BE2C (cell line): Measurements from ENCODE around the gene SIL1.

Experiments
- DNase-seq: peaks from one replicate; pipeline ENCODE4 v3.0.0-alpha.2; 2020
- H3K27me3 ChIP-seq: fragments of 250-450 bp; sonication (Bioruptor Pico); 2 replicates; pipeline ENCODE4 v1.5.1; 2020; ENCODE audit warnings: mild to moderate bottlenecking
- H3K36me3 ChIP-seq: fragments of 250-450 bp; sonication (Bioruptor Pico); 2 replicates; pipeline ENCODE4 v1.5.1; 2020; ENCODE audit warnings: mild to moderate bottlenecking
- H3K4me1 ChIP-seq: fragments of 250-450 bp; sonication (Bioruptor Pico); 2 replicates; pipeline ENCODE4 v1.5.1; 2020
- H3K4me3 ChIP-seq: 2 replicates; pipeline ENCODE4 v1.5.1; 2011; ENCODE audit warnings: low read depth, low read length
- H3K9me3 ChIP-seq: fragments of 250-450 bp; sonication (Bioruptor Pico); 2 replicates; pipeline ENCODE4 v1.5.1; 2020
- TF ChIP-seq, protein P1 (sequence below): IDR thresholded peaks from 2 replicates; pipeline ENCODE4 v1.5.1; 2012; ENCODE audit warnings: mild to moderate bottlenecking, low read depth, low read length

The SIL1 gene

DNA sequence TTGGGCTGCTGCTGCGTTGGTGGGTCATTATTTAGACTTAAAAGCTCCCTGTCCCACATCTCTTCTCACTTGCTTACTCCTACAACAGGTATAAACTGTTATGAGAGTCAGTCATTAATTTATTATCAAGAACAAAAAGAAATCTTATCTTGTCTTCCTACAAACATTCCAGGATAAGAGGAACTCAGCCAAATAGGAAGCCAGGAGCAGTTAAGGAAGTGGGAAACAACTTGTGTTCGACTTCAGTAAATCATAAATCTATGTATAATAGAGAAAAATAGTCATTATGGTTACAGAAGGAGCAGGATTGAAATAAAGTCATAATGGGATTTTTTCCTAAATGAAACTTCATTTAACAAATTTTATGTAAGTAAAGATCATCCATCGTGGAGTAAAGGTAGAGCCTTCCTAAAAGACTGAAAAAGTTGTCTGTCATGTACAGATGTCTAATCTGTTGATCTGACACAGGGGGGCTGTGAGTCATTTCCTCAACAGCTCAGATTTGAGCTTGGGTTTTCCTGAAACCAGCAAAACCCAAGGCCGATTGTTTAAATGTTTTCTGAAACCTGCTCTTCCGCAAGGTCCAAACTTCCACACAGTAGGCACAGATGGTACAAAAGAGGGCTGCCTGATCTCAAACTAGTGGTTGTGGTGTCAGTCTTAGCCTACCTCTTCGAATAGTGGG lies 297.7 kb downstream of the SIL1 start:
- Histone ChIP-seq H3K9me3 (no peaks in the 10 kb centered on the region), H3K36me3 (peaks cover 2% of the 10 kb centered on the region; the same call in 1 of the 2 replicates), H3K27me3 (no peaks in the 10 kb centered on the region), H3K4me3 (no peak overlapping the region), H3K4me1 (peaks cover 10% of the 10 kb centered on the region)
- TF ChIP-seq, protein P1, sequence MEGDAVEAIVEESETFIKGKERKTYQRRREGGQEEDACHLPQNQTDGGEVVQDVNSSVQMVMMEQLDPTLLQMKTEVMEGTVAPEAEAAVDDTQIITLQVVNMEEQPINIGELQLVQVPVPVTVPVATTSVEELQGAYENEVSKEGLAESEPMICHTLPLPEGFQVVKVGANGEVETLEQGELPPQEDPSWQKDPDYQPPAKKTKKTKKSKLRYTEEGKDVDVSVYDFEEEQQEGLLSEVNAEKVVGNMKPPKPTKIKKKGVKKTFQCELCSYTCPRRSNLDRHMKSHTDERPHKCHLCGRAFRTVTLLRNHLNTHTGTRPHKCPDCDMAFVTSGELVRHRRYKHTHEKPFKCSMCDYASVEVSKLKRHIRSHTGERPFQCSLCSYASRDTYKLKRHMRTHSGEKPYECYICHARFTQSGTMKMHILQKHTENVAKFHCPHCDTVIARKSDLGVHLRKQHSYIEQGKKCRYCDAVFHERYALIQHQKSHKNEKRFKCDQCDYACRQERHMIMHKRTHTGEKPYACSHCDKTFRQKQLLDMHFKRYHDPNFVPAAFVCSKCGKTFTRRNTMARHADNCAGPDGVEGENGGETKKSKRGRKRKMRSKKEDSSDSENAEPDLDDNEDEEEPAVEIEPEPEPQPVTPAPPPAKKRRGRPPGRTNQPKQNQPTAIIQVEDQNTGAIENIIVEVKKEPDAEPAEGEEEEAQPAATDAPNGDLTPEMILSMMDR: no peak
- DNase-seq: no peak

DNA sequence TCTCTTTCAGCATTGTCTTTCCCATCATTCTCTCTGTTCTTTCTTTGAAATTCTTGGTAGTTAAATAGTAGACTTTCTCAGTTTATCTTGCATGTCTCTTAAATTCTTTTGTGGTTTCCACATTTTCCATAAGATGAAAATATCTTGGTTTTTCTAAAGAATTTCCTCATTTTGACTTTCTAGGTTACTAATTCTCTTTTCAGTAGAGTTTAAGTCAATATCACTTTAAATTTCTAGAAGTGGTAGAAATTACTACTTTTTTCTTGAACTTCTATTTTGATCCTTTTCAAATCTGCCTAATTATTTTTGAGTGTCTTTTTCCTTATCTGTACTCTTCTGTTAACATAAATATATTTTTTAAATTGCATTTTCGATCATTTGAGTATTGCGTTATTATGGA lies 299.4 kb downstream of the SIL1 start:
- Histone ChIP-seq H3K9me3 (no peaks in the 10 kb centered on the region), H3K27me3 (no peaks in the 10 kb centered on the region), H3K4me3 (no peak overlapping the region), H3K36me3 (no peaks in the 10 kb centered on the region), H3K4me1 (peaks cover 10% of the 10 kb centered on the region)
- no peak for DNase-seq
- TF ChIP-seq, protein P1: no peak

DNA sequence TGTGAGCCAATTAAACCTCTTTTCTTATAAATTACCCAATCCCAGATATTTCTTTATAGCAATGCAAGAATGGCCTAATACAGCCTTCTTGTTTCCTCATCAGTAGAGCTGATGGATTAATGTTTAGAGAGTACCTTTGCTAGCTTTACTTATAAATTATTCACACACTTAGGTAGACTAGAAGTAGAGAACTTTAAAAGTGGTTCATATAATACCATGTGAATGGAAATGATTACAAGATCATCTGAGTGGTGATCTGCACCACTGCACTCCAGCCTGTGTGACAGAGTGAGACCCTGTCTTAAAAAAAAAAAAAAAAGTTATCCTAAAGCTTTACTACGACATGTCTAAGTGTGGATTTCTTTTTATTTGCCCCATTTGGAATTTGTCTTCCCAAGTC lies 299.9 kb downstream of the SIL1 start:
- Histone ChIP-seq H3K4me1 (peaks cover 10% of the 10 kb centered on the region), H3K4me3 (no peak overlapping the region), H3K9me3 (no peaks in the 10 kb centered on the region), H3K27me3 (no peaks in the 10 kb centered on the region), H3K36me3 (no peaks in the 10 kb centered on the region)
- no peak for DNase-seq
- TF ChIP-seq, protein P1: no peak
